A549 (cell line): ENCODE data around the gene TMEM237.

Experiments
- BCL3 ChIP-seq: fragments of >200 bp; sonication (Bioruptor Twin); formaldehyde crosslinking; IDR thresholded peaks from 3 replicates; pipeline ENCODE4 v1.6.1; 2016
- BHLHE40 ChIP-seq: IDR thresholded peaks from 2 replicates; pipeline ENCODE4 v1.6.1; 2012; ENCODE audit warnings: low read depth, low read length, inconsistent platforms
- CTCF ChIP-seq: fragments of >200 bp; sonication (Bioruptor Twin); formaldehyde crosslinking; IDR thresholded peaks from 3 replicates; pipeline ENCODE4 v1.5.1; 2016
- PHF8 ChIP-seq: fragments of 200-600 bp; sonication (generic); IDR thresholded peaks from 2 replicates; pipeline ENCODE4 v1.6.1; 2016; ENCODE audit warnings: low read depth, mild to moderate bottlenecking, antibody characterized with exemption, moderate library complexity, borderline replicate concordance
- POLR2A ChIP-seq: IDR thresholded peaks from 2 replicates; pipeline ENCODE4 v1.6.1; 2012; ENCODE audit warnings: mild to moderate bottlenecking, low read length

GRCh38 chr2:201572846-201573508 lies 70.3 kb downstream of the TMEM237 start:
- TF ChIP-seq POLR2A (no peak), CTCF (no peak), BCL3 (no peak), BHLHE40 (no peak), PHF8 (no peak)
